ENCODE results near the gene MEAK7.
A peak's percentile ranks its signal among the peaks of the same experiment; 100 is the strongest.
"Not testable (repeated sequence)": the region's sequence is repeated elsewhere in the genome, so short reads cannot be mapped to it uniquely, and the experiment has no call there.

The MEAK7 gene

DNA sequence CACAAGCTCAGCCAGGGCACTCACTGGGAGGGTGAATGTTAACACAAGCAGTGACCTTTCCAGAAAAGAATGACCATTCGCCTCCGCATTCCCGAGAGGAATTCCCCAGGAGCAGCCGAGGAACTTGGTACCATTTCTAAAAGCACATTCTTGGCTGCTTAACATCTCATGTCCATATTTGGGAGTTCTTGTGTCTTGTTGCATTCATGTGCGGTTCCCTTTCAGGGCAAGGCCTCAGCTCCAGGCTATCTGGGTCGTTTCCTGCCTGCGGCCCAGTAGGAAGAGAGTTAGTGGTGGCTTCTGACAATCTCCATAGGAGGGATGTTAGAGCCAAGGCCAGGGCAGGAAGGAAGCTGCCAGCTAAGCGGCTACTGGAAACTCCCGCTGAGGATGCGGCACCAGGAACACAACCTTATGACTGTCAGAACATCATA, 27.8 kb upstream of the MEAK7 start:
- no peak for DNase-seq

DNA sequence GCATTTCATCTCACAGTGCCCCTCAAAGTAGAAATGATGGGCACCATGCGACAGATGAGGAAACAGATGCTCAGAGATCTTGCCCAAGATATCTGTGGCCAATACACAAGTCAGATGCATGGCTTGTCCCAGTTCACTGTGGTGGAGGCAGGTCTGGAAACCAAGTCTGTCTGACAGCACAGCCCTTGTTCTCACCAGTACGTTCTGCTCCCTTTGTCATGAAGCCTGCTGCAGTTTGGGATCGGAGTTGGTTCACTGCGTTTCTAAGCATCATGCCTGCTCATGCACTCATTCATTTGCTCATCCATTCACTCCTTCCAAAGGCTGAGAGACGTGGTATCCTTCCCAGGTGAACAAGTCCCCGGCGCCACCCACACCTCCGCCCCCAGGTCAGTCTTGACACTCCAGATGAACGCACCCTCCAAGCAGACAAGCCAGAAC, 27.2 kb upstream of the MEAK7 start:
- DNase-seq, result no peak

DNA sequence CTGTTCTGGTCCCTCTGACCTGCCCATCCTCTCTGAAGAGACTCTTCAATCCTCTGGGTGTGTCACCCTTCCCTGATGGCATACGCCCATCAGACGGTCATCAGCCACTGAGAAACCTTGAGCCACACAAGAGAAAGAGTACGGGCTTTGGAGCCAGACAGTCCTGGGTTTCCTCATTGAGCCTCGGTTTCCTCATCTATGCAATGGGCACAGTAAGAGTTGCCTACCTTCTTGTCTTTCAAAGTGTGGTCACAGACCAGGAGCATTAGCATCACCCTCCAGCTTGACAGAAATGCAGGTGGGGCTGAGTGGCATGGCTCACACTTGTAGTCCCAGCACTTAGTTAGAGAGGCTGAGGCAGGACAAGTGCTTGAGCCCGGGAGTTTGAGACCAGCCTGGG, 26.1 kb upstream of the MEAK7 start:
- no peak for DNase-seq

DNA sequence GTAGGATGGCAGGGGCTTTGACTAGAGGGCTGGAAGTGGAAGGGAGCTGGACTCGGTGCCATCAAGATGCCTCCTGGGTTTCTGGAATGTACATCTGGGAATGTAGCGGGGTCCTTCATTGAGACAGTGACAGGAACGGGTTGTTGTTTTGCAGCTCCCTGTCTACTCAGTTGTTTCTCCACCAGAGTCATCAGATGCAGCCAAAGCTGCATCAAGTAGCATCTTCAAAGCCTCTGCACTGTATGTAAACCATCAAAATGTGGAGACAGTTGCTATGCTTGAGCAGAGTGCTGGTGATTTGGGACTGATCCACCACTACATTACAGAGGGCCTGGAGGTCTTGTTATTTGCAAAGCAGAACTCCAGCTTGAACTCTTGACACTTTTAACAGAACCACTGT, 25.1 kb upstream of the MEAK7 start:
- no peak for DNase-seq

DNA sequence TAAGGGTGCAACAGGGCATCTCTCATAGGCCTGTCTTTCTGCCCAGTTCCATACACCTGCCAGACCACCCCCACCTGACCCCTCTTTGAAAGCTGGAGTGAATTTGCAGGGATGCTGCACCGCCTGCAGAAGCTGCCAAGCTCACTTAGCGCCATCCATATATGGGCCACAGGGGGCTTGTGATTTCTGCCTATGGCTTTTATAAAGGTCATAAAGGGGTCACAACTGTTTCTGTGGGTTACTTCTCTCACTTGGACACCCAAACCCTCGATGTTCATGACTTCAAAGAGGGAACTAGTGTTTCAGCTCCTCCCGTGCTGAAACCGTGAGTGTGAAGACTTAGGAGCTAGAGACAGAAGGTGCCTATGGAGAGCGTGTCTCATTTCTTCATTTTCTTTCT, 23.9 kb upstream of the MEAK7 start:
- no peak for DNase-seq

DNA sequence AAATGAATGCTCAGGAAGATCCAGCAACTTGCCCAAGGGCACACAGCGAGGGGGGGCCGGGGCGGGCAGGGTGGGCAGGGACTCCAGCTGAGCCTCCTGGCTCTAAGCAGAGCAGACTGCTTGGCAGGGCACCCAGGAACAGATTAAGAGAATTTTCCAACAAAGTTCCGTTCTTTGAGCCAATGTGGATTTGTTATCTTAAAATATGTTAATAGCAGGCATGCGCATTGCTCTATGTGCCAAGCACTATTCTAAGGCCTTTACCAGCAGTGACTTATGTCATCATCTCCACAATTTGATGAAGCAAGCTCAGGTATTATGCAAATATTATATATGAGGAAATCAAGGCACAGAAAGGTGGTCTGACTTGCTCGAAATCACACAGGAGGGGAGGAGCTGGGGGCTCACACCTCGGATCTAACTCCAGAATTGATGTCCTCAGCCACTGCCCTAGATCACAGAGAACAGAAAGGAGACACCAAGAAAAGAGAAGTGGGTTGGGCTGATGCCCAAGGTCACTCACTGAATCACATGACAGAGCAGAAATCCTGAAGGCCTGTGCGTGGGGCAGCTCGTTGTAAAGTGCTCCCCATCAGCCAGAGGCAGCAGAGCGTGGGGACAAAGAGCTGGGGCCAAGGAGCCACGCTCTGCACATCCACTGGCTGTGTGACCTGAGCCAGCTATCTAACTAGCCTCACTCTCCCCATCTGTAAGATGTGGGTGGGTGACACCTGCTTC, 23.2 kb upstream of the MEAK7 start:
- no peak for DNase-seq

DNA sequence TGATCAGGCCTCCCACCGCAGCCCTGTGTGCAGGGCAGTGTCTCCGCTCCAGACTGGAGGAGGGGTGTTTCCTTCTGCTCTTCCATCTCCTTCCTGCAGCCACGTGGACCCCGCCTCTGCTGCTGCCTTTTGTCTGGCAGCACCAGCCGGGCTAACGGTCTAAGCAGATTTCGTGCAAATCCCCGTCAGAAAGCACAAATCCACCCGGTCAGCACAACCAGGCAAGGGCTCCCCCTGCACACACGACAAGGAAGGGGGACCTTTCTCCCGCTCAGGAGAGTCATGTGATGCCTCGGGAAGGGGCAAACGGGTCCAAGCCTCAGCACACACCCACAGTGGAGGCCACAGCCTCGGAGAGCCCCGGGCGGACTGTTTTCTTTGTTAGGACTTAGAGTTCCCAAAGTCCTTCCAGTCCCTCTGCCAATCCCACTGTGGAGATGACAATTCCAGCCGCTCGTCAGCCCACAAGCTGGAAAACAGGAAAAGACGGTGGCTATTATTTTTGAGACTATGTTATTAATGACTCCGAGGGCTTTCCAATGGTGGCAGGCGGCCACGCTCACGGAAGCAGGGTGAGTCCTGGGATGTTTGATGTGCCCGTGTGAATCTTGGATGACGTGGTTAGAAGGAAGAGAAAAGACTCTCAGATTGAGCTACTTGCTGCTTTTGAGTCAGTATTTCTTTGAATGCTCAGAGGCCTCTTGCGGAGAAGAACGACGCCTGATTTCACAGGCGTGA, 22.5 kb upstream of the MEAK7 start:
- DNase-seq, result no peak

DNA sequence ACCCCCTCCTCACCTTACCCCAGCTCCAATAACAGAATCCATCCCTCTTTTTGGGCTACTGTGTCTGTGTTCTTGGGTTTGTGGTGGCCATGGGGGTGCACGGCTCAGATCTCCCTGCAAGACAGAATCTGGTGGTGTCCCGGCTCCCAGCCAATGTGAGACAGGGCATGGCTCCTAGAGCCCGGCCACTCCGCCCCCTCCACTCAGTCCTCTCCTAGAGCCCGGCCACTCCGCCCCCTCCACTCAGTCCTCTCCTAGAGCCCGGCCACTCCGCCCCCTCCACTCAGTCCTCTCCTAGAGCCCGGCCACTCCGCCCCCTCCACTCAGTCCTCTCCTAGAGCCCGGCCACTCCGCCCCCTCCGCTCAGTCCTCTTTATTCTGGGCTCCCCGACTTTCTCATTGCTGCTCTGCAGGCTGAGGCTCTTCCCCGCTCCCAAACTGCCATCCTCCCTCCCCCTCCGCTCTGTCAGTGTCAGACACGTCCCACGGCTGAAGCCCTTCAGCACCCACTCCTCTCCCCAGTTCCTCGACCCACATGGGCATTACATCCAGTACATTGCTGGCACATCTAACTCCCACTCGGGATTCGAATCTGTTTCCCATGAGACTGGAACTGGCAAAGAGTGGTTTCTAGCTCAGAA, 20.6 kb upstream of the MEAK7 start:
- DNase-seq, result not testable (repeated sequence)

DNA sequence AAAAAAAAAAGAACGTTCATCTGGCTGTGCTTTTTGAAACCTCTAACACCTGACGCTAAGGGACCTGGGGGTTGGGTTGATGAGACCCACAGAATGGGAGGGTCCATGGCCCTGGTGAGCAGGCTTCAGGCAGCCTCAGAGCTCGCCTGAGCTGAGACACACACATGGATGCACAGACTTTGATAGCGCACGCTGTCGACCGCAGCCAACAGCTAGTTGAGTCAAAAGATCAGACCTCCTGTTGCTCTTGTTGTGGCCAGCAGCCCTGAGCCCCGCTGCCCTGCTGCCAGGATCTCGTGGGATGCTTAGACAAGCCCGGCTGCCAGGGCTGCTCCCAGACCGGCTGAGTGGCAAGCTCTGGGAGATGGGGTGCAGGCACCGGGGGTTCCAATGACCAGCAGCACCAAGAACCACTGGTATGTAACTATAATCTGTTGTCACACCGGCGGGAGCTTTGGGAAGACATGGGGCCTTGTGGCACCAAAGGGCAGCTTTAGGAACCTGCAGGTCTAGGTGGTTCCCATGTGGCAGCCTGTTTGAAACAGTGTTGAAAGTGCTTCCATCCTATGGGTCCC, 20.0 kb upstream of the MEAK7 start:
- no peak for DNase-seq

DNA sequence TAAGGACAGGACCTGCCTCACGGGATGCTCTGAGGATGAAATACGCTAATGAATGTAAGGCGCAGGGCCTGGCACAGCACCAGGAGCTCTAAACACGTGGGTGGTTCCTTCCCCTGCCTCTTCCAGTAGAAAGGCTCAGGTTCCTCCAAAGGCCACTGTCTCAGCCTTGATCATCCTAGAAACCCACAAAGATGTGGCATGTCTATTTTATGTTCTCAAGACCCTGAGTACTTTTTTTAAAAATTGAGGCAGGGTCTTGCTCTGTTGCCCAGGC, 17.0 kb upstream of the MEAK7 start:
- no peak for DNase-seq

DNA sequence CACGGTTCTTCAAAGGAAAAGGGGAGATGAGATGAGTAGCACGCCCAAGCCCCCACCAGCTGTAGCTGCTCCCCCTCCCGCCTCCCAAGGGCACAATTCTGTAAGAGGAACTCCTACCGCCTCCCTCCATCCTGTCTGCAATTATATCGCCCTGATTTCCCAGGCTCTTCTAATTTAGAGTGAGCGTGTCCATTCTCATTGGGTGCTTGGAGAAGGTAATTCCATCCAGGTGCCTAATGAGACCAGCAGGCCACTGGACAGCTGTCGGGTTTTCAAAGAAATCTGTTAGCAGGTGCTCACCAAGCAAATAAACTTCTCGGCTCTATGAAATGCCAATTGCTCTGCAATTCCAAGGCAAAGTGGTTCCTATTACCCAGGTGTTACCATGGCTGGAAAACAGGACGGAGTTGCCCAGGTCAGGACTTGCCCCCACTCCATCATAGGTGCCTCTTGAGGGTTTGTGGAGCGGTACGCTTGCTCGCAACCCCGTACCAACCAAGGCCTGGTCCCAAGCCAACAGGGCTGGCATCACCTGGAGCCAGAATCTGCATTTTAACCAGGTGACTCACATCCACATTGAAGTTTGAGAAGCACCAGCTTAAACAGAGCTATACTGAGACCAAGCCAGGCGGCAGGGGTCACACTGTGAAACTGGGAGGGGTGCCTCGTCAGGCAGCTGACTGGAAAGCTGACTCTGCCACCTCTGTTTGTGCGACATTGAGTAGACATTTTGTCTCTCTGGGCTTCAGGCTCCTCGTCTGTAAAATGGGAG, 16.5 kb upstream of the MEAK7 start:
- DNase-seq, result peak; percentile 92

DNA sequence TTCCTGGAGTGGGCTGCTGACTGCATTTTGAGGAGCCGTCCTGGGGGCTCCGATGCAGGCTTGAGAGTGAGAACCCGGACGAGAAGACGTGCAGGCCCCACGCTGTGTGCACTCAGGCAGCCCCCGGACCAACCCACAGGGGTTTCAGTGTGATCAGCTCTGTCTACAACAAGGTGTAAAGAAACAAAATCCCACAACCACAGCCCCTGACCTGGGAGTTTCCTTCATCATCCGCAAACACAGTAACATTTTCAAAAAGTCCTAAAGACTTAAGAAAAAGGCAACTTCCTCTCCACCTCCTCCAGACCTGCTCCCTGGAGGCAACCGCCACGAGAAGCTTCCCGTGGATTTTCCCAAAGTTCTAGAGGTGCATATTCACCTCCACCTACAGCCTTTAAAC, 15.4 kb upstream of the MEAK7 start:
- DNase-seq, result no peak

DNA sequence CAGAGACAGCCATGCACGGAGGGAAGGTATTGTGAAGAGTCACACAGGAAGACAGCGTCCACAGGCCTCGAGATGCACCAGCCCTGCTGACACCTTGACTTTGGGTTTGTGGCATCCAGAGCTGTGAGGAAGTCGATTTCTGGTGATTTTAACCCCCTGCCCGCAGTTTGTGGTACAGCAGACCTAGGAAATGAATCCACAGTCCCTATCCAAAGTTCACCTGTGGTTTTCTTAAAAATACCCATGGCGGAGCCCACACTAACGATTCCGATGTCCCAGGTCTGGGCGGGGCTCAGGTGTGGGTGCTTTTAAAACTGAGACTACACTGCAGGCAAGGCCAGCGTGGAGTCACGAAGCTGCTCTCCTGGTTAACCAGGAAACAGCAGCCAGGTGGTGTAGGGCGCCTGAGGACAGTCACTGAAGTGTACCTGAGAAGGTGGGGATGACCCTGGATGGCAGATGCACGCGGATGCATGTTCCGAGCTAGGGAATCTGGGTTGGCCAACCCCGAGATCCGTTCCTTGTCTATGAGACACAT, 14.4 kb upstream of the MEAK7 start:
- no peak for DNase-seq

DNA sequence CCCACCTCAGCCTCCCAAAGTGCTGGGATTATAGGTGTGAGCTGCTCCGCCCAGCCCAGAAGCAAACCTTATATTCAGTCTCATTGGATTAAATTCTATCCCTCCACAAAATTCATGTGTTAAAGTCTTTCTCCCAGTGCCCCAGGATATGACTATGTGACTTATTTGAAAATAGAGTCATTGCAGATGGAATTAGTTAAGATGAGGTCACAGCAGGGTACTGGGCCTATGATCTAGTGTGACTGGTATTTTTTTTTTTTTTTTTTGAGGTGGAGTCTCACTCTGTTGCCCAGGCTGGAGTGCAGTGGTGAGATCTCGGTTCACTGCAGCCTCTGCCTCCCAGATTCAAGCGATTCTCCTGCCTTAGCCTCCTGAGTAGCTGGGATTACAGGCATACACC, 13.8 kb upstream of the MEAK7 start:
- not testable (repeated sequence) for DNase-seq

DNA sequence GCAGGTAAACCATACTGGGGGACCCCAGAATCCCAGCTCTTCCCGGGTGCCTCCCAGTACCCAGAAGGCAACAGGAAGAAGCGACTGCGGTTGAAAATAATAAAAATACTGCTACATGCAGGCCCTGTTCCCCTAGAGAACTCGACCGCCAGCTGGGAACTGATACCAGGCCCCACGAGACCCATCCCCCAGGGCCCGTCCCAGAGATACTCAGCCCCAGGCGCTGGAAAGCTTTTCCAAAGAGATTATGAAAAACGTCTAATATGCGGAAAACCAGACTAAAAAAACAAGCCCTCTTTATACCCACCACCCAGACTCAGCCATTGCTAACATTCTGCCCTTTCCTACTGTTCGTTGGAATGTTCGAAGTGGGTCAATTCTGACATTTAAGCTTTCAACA, 12.9 kb upstream of the MEAK7 start:
- no peak for DNase-seq

DNA sequence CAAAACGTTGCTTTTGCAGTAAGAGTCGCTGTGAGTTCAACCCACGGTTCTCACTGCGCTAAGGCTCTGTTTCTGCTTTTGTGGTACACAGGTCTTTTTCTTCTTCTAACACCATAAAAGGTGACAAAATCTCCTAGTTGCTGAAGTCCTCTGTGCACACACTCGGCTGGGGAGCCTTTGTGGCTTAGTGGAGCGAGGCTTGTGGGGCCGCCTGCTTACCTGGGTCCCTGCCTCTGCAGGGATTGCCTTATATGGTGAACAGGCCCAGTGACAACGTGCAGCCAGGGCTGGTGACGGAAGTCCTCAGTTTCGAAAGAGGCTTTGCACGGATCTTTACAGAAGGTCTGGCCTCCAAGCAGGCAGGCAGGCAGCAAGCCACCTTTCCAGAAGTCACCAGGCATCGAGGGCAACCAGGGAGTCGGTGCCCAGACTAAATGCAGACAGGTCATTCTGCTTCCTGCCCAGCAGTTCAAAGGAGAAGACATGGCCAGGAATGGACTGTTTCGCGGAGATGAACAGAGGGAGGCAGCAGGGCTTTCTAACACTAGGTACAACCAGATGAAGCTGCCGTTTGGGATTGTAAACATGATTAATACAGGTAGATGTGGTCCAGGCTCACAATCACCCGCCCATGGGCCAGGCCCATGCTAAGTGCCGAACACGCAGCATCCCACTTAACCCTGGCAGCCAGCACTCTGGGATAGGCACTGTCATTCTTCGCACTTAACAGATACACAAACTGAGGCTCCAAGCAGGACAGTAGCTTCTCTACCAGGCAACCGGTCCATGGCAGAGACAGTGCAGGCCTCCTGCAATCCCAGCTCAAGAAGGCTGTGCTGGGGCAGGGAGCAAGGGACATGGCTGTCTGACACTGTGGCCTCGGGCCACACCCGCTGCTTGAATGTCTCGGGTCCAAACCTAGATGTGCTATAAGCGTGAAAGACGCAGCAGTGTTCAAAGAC, 10.7 kb upstream of the MEAK7 start:
- no peak for DNase-seq

DNA sequence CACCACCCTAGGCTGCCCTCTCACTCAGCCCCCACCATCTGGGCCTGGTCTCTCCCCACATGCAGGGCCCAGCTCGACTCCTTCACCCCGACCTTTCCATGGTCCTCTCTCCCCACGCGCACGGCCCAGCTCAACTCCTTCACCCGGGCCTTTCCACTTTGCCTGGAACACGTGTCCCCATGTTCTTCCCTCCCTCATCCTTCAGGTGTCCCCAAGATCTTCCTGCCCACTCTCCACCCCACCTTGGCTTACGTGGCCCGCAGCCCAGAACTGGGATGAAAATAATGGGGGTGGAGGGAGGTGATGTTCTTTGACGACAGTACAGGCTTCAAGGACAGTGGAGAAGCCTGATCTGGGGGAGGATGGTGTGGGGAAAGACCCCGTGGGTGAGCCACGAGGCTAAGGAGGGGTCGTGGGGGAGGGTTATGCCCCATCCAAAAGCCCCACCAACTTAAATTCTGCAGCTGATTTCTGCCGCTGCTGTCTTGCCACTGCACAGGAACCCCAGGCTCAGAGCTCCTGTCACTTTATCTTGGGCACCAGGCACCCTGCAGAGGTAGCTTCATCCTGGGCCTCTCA, 9.9 kb upstream of the MEAK7 start:
- no peak for DNase-seq

DNA sequence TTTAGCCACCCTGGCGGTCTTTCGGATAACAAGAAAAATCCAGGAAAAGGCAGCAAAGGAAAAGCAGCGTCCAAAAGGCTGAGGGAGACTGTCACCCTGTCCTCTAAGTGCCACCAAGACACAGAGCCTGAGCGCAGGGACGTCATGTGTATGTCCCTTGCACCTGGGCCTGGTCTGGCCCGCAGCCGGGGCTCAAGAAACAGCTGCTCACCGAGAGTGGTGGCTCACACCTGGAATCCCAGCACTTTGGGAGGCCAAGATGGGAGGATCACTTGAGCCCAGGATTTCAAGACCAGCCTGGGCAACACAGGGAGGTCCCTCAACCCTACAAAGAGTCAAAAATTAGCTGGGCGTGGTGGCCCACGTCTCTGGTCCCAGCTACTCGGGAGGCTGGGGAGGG, 9.2 kb upstream of the MEAK7 start:
- no peak for DNase-seq

DNA sequence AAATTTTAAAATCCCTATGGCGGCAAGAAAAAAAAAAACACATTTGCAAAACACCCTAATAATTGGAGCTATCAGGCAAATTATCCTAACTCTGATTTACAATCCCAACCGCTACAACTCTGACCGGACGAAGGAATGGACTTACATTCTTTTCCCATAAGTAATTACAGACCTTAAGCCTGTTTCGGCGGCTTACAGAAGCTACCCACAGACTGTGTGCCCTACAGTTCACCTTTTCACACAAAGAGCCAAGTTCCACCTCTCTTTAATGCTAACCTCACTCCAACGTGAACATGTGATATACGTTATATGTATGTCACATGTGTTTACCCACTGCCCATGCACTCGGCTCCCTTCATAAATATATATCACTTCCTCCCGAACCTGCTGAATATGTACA, 8.7 kb upstream of the MEAK7 start:
- no peak for DNase-seq

DNA sequence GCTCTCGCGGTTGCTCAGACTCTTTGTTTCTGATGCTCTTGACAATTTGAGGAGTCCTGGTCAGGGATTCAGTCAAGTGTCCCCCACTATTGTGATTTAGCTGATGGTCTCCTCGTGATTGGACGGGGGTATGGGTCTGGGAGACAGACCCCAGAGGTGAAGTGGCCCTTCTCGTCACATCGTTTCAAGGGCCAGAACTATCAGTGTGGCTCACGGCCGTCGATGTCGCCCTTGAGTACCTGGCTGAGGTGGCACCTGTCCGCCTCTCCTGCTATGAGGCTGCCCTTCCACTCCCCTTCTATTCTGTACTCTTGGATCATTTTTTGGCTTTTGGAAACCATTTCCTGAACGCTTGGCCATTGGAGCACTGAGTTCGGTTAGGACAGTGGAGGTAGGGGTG, 7.4 kb upstream of the MEAK7 start:
- no peak for DNase-seq

DNA sequence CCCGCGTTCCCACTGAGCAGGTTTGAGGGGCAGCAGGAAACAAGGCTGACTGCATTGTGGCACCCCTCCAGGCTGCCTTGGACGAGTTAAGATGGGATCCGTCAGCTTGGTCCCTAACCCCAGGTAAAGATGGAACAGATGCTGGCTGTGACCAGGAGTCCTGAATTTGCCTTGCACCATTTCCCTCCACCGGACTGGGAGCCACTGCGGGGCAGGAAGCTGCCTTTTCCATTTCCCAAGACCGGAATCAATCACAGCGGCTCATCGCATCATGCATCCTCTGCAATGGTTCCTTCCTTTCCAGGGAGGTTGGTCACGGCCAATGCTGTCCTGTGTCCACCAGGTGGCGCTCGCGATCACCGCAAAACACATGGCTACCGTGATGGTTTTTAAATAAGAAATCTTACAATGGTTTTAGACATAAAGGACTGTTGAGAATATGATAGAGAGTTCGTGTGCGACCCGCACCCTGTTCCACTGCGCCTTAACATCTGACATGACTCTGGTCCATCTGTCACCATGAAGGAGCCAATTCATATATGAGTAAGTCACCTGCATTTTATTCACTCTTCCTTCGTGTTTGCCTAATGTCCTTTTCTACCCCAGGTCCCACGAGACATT, 6.8 kb upstream of the MEAK7 start:
- DNase-seq, result peak; percentile 67
